Measurements from ENCODE around the gene LDLRAP1.

GRCh38 chr1:25503551-25504426, 39.6 kb upstream of the LDLRAP1 start:
- TF ChIP-seq POLR2A (IDR thresholded peaks at IDR 0.05; ENCODE audit: low read depth, low read length) (no peak), POLR2AphosphoS5 (IDR thresholded peaks at IDR 0.05; ENCODE audit: low read depth, low read length) (no peak)

Data from GM12892 (cell line).